Mesenchymal stem cell (in vitro differentiated cells and primary cell): ENCODE results near the gene LIMCH1. TPM values are rescaled to one million over a fixed set of nuclear protein-coding genes. Genes with fewer than 3 reads are reported as not detected.
"Not testable (repeated sequence)": the region's sequence is repeated elsewhere in the genome, so short reads cannot be mapped to it uniquely, and the experiment has no call there.

Source experiments
- DNase-seq: peaks from one replicate; pipeline ENCODE4 v3.0.0-alpha.2; 2013
- H2AFZ ChIP-seq: one replicate; pipeline ENCODE4 v1.6.1; 2013; ENCODE audit warnings: low read depth, mild to moderate bottlenecking, control low read depth, inconsistent platforms, low read length, moderate library complexity
- H2AK5ac ChIP-seq: 2 replicates; pipeline ENCODE4 v1.6.1; 2013; ENCODE audit warnings: low read length, moderate library complexity, mild to moderate bottlenecking, inconsistent platforms; ENCODE audit not compliant: severe bottlenecking
- H2BK120ac ChIP-seq: one replicate; pipeline ENCODE4 v1.6.1; 2013; ENCODE audit warnings: low read depth, mild to moderate bottlenecking, inconsistent platforms, low read length, moderate library complexity
- H2BK12ac ChIP-seq, 2 experiments: one replicate each; pipeline ENCODE4 v1.6.1; 2013; ENCODE audit warnings: inconsistent platforms in 2 of 2, low read length in 2 of 2, mild to moderate bottlenecking in 2 of 2, moderate library complexity in 2 of 2, control low read depth in 1 of 2
- H2BK15ac ChIP-seq: one replicate; pipeline ENCODE4 v1.6.1; 2013; ENCODE audit warnings: mild to moderate bottlenecking, low read depth, inconsistent platforms; ENCODE audit not compliant: poor library complexity, severe bottlenecking
- H2BK5ac ChIP-seq: 2 replicates; pipeline ENCODE4 v1.6.1; 2013; ENCODE audit warnings: low read depth, mild to moderate bottlenecking, low read length, control low read depth, inconsistent platforms; ENCODE audit not compliant: poor library complexity, severe bottlenecking
- H3K14ac ChIP-seq, 2 experiments: one replicate each; pipeline ENCODE4 v1.6.1; 2013; ENCODE audit warnings: inconsistent platforms in 2 of 2, low read length in 2 of 2, control low read depth in 1 of 2, mild to moderate bottlenecking in 1 of 2, moderate library complexity in 1 of 2
- H3K18ac ChIP-seq, 2 experiments: one replicate each; pipeline ENCODE4 v1.6.1; 2013; ENCODE audit warnings: inconsistent platforms in 2 of 2, low read length in 2 of 2, control low read depth in 1 of 2, low read depth in 1 of 2, mild to moderate bottlenecking in 1 of 2
- H3K23ac ChIP-seq, 2 experiments: one replicate each; pipeline ENCODE4 v1.6.1; 2013; ENCODE audit warnings: inconsistent platforms in 2 of 2, low read length in 2 of 2, mild to moderate bottlenecking in 2 of 2, moderate library complexity in 2 of 2, control low read depth in 1 of 2
- H3K27ac ChIP-seq: 2 replicates; pipeline ENCODE4 v1.5.1; 2013; ENCODE audit warnings: mild to moderate bottlenecking, moderate library complexity, low read length, control low read depth, inconsistent platforms; ENCODE audit not compliant: poor library complexity, severe bottlenecking
- H3K27me3 ChIP-seq, 2 experiments: 2 replicates each; pipeline versions ENCODE4 v1.6.1 to v1.7.0; 2013; ENCODE audit warnings: low read length in 2 of 2, mild to moderate bottlenecking in 2 of 2, moderate library complexity in 2 of 2, control low read depth in 1 of 2, inconsistent platforms in 1 of 2; ENCODE audit not compliant: control insufficient read depth in 1 of 2, insufficient read depth in 1 of 2
- H3K36me3 ChIP-seq, 2 experiments: 2 replicates each; pipeline versions ENCODE4 v1.6.1 to v1.7.0; 2013; ENCODE audit warnings: low read length in 2 of 2, control low read depth in 1 of 2, inconsistent platforms in 1 of 2, low read depth in 1 of 2, mild to moderate bottlenecking in 1 of 2; ENCODE audit not compliant: insufficient read depth in 2 of 2, control insufficient read depth in 1 of 2
- H3K4ac ChIP-seq, 2 experiments: one replicate each; pipeline ENCODE4 v1.6.1; 2013; ENCODE audit warnings: inconsistent platforms in 2 of 2, low read length in 2 of 2, mild to moderate bottlenecking in 2 of 2, moderate library complexity in 2 of 2, control low read depth in 1 of 2, low read depth in 1 of 2
- H3K4me1 ChIP-seq: 2 replicates; pipeline ENCODE4 v1.6.1; 2013; ENCODE audit warnings: low read depth, low read length, control low read depth; ENCODE audit not compliant: control insufficient read depth, insufficient read depth
- H3K4me2 ChIP-seq: 2 replicates; pipeline ENCODE4 v1.6.1; 2013; ENCODE audit warnings: low read length, mild to moderate bottlenecking, inconsistent platforms; ENCODE audit not compliant: poor library complexity, severe bottlenecking
- H3K4me3 ChIP-seq, 2 experiments: 2 replicates each; pipeline versions ENCODE4 v1.5.1 to v1.7.0; 2013; ENCODE audit warnings: low read length in 2 of 2, mild to moderate bottlenecking in 2 of 2, control low read depth in 1 of 2, low read depth in 1 of 2; ENCODE audit not compliant: insufficient read depth in 1 of 2
- H3K79me1 ChIP-seq: replicated peaks from 2 replicates; pipeline ENCODE4 v1.6.1; 2013; ENCODE audit warnings: mild to moderate bottlenecking, control low read depth, low read length, inconsistent platforms; ENCODE audit not compliant: poor library complexity, severe bottlenecking
- H3K9ac ChIP-seq: 2 replicates; pipeline ENCODE4 v1.7.0; 2013; ENCODE audit warnings: mild to moderate bottlenecking, low read length, moderate library complexity
- H3K9me3 ChIP-seq: 2 replicates; pipeline ENCODE4 v1.7.0; 2013; ENCODE audit warnings: mild to moderate bottlenecking, low read length; ENCODE audit not compliant: control insufficient read depth
- H4K8ac ChIP-seq: one replicate; pipeline ENCODE4 v1.6.1; 2013; ENCODE audit warnings: inconsistent platforms, mild to moderate bottlenecking, low read length, moderate library complexity
- H4K91ac ChIP-seq: one replicate; pipeline ENCODE4 v1.6.1; 2013; ENCODE audit warnings: mild to moderate bottlenecking, low read length, inconsistent platforms
- WGBS: methylation state at CpG from one replicate; pipeline ENCODE4 v1.1.7; 2013; ENCODE audit warnings: mixed read lengths; 5-methylcytosine and 5-hydroxymethylcytosine counted together
- polyA plus RNA-seq, 2 experiments: library from polyadenylated mRNA; stranded (reverse); fragments of 200-250 nt; gene quantifications; one replicate each; pipeline ENCODE4 v1.2.3, GENCODE V29; 2013

LIMCH1 gene, protein sequence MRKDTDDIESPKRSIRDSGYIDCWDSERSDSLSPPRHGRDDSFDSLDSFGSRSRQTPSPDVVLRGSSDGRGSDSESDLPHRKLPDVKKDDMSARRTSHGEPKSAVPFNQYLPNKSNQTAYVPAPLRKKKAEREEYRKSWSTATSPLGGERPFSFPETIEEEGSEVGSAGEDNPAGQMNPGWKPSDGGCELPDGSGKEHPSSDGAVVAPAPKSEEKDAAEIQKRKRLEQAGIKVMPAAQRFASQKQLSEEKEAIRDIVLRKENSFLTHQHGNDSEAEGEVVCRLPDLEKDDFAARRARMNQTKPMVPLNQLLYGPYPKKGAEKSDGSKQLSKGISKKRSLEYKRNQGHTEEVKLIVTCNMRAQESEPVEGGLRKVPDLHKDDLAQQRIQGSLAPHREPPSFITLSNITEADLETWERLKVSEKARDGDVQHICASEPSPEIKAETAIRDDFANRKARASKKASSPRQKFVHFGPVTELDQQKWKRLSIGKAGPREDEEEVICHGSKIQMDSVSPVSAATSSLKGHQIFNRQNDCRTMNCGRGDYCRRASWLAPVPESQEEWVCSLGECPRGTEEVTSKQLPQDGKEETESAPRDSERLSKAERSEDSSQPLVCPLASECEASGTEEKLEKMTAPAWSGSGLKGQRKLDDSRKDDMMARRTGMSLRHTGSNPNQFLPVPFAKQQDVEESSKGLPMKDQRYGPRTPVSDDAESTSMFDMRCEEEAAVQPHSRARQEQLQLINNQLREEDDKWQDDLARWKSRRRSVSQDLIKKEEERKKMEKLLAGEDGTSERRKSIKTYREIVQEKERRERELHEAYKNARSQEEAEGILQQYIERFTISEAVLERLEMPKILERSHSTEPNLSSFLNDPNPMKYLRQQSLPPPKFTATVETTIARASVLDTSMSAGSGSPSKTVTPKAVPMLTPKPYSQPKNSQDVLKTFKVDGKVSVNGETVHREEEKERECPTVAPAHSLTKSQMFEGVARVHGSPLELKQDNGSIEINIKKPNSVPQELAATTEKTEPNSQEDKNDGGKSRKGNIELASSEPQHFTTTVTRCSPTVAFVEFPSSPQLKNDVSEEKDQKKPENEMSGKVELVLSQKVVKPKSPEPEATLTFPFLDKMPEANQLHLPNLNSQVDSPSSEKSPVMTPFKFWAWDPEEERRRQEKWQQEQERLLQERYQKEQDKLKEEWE (N-terminal part only)
- polyA plus RNA-seq (2013, experiment 1 of 2): 30.9 TPM
- 33.6 TPM for polyA plus RNA-seq (2013, experiment 2 of 2)

GRCh38 chr4:41538017-41538733 is at the start of gene LIMCH1:
TSS of gene LIMCH1 (plus strand) at chr4:41538157. CDS start at chr4:41605996, 67,839 bp downstream.
- Histone ChIP-seq H3K14ac (no peak within 1 kb of the TSS), H3K36me3 (no peaks in the 10 kb centered on the region), H3K27me3 (peaks cover 0 to 7% of the 10 kb centered on the region in 2 experiments), H3K4ac (no peak within 1 kb of the TSS), H3K4me1 (peaks cover 3% of the 10 kb centered on the region), H2AK5ac (no peak within 1 kb of the TSS), H3K79me1 (no peaks in the 10 kb centered on the region), H3K27ac (no peak within 1 kb of the TSS), H3K23ac (no peak within 1 kb of the TSS), H3K18ac (no peak within 1 kb of the TSS), H3K9ac (peak within 1 kb of the TSS; percentile 67), H2BK120ac (no peak within 1 kb of the TSS), H2AFZ (no peak within 1 kb of the TSS), H4K8ac (no peak within 1 kb of the TSS), H3K4me3 (peak within 1 kb of the TSS in 1 of 2 experiments; percentile 53), H2BK15ac (peak within 1 kb of the TSS; percentile 15), H2BK5ac (no peak within 1 kb of the TSS), H3K4me2 (no peak within 1 kb of the TSS), H4K91ac (peak within 1 kb of the TSS; percentile 30), H3K9me3 (no peaks in the 10 kb centered on the region), H2BK12ac (peak within 1 kb of the TSS in 1 of 2 experiments; percentile 5)
- WGBS: 52% methylated on average over 4 of the region's 9 CpGs
- no peak for DNase-seq

DNA sequence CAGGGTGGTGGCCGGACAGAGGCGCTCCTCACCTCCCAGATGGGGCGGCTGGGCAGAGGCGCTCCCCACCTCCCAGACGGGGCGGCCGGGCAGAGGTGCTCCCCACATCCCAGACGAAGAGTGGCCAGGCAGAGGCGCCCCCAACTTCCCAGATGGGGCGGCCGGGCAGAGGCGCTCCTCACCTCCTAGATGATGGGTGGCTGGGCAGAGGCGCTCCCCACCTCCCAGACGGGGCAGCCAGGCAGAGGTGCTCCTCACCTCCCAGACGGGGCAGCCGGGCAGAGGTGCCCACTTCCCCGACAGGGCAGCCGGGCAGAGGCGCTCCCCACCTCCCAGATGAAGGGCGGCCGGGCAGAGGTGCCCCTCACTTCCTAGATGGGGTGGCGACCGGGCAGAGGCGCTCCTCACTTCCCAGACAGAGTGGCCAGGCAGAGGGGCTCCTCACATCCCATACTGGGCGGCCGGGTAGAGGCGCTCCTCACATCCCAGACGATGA is 46.8 kb upstream of the LIMCH1 start:
- not testable (repeated sequence) for H3K36me3 ChIP-seq, H4K91ac ChIP-seq, H3K4me3 ChIP-seq, H3K4me2 ChIP-seq, H4K8ac ChIP-seq, H2AK5ac ChIP-seq, H2BK12ac ChIP-seq, DNase-seq, H3K9ac ChIP-seq, H3K4me1 ChIP-seq, H2BK120ac ChIP-seq, H3K23ac ChIP-seq, H2AFZ ChIP-seq, H2BK5ac ChIP-seq, H3K4ac ChIP-seq, H2BK15ac ChIP-seq, H3K18ac ChIP-seq, H3K27me3 ChIP-seq, H3K14ac ChIP-seq, H3K9me3 ChIP-seq, H3K27ac ChIP-seq, H3K79me1 ChIP-seq
- 93% methylated on average over 27 of the region's 28 CpGs for WGBS

DNA sequence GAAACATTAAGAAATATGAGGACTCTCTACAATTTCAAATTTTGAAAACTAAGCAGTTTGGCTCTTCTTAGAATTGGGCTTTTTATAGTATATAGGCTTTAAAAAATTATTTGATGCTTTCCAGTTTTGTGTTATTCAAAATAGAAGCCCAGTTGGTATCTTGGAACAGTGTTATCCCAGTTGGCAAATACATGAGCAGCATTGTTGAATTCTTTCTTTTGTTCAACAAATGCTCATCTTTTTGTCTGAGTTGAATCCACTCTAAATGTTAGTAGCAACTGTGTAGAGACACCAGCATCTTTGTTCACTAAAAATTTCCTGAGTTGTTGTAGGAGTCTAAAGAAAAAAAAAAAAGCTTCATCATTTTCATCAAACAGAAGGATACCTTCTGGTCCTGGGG is 41.0 kb upstream of the LIMCH1 start:
- H2AK5ac ChIP-seq: no peak overlapping the region
- no peak overlapping the region for H2BK12ac ChIP-seq
- no peaks in the 10 kb centered on the region for H3K36me3 ChIP-seq
- H3K4me2 ChIP-seq: no peak overlapping the region
- no peak overlapping the region for H4K8ac ChIP-seq
- no peak overlapping the region for H3K14ac ChIP-seq
- no peak overlapping the region for H3K4me3 ChIP-seq
- H3K18ac ChIP-seq: no peak overlapping the region
- no peak overlapping the region for H3K9ac ChIP-seq
- H3K27ac ChIP-seq: no peak overlapping the region
- H2AFZ ChIP-seq: no peak overlapping the region
- H3K27me3 ChIP-seq: no peaks in the 10 kb centered on the region
- H3K4ac ChIP-seq: no peak overlapping the region
- no peak overlapping the region for H2BK5ac ChIP-seq
- no peak overlapping the region for H2BK120ac ChIP-seq
- DNase-seq: no peak
- H4K91ac ChIP-seq: no peak overlapping the region
- no peak overlapping the region for H3K23ac ChIP-seq
- no peaks in the 10 kb centered on the region for H3K4me1 ChIP-seq
- H2BK15ac ChIP-seq: no peak overlapping the region
- H3K79me1 ChIP-seq: no peaks in the 10 kb centered on the region
- no peaks in the 10 kb centered on the region for H3K9me3 ChIP-seq
